ENCODE measurements around the gene ZNF267.
A peak's percentile ranks its signal among the peaks of the same experiment; 100 is the strongest.
"Not testable (repeated sequence)": the region's sequence is repeated elsewhere in the genome, so short reads cannot be mapped to it uniquely, and the experiment has no call there.

ZNF267 gene

GRCh38 chr16:31873556-31874365, at the start of gene ZNF267:
Gene ZNF267 (plus strand): TSS chr16:31873807. CDS start chr16:31873967, 160 bp downstream.
- DNase-seq: peak; percentile 96 to 97

DNA sequence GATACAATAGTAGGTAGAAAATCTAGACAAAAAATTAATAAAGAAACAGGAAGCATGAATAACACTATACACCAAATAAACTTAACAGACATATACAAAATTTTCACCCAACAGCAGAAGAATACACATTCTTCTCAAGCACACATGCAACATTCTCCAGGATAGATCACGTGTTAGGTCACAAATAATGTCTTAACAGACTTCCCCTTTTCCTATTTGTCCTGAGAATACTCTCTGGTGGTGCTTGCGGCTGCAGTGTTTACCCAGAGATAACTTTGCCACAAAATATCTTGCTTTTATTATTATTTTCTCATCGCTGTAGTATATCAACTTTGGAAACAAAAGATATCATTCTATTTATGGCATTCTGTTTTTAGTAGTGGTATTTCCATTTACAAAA, 40.6 kb upstream of the ZNF267 start:
- DNase-seq: no peak

- DNase-seq: not testable (repeated sequence)
Measured at GRCh38 chr16:31836396-31836795, 37.2 kb upstream of the ZNF267 start.

- no peak for DNase-seq
Measured at GRCh38 chr16:31842864-31843263, 30.7 kb upstream of the ZNF267 start.

GRCh38 chr16:31848572-31848971, 25.0 kb upstream of the ZNF267 start:
- DNase-seq: not testable (repeated sequence)

DNA sequence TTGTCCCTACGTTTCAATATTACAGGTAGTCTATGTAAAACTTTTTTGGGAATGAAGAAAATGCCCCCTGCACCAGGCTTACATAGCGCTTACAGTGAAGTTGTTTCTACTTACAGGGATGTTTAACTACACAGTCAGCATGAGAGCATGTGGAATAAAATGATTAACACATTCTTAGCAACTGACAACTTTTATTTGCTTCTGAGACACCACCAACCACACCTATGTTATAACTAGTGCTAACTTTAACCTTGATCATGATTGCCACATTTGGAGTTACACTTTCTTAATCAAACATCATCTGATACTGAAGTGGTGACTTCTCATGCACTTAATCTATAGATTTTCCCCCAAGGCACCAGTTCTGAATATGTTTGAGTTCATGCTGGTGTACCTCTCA, 20.3 kb upstream of the ZNF267 start:
- DNase-seq: no peak

DNA sequence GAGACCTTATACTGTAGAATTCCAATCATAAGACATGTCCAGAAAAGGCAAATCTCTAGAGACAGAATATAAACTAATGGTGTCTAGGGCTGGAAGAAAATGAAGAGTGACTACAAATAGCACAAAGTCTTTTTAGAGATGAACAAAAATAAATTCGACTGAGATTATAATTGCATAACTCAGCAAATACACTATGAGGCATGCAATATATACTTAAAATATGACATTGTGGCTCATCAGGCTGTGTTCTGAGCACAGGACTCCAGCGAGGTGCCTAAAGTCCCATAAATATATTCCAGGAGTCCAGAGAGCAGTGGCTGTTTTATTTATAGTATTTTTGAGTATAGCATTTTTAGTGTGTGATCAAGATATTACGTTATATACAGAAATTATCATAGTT, 13.1 kb upstream of the ZNF267 start:
- no peak for DNase-seq

DNA sequence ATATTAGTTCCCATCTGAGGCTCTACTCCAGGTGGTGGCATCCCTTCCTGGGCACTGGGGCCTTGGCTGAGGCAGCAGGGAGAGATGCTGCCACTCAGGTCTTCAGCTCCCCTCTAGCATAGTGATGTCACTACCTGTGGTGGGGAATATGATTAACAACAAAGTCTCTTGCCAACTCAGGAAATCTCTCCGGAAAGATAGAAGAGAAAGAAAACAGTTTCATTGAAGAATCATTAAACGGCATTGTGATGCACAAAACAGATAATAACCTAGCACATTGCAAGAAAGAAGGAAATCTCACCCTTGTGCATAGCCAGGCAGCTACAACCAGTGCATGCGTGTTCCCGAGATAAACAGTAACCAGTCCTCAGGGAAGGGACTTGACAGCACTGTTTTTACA, 12.2 kb upstream of the ZNF267 start:
- DNase-seq: peak in 1 of 2 donors; percentile 49

DNA sequence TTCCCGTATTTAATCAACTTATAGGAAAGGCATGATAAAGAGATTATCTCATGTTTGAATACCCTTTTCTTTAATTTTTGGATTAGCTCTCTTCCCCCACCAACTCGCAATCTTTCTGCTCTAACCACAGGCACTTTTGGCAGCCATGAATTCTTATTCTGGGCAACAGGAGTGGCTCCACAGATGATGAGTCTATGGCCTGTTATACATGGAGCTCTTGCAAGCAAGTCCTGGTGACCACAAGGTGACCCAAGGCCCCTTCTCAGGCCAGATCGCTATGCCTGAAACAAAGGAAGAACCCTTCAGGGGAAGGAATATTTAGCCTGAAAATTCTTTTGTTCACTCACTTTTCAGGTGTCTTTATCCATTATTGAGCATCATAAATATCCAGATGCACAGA, 10.8 kb upstream of the ZNF267 start:
- DNase-seq: no peak

GRCh38 chr16:31868164-31868563, 5.4 kb upstream of the ZNF267 start:
- no peak for DNase-seq

- DNase-seq: peak; percentile 78 to 87
Measured at GRCh38 chr16:31868691-31869167, 4.9 kb upstream of the ZNF267 start.

GRCh38 chr16:31869511-31870201, 4.0 kb upstream of the ZNF267 start:
- peak; percentile 86 to 90 for DNase-seq

GRCh38 chr16:31870809-31871208, 2.8 kb upstream of the ZNF267 start:
- no peak for DNase-seq

GRCh38 chr16:31871510-31871909, 2.1 kb upstream of the ZNF267 start:
- no peak for DNase-seq

GRCh38 chr16:31872201-31872600, 1.4 kb upstream of the ZNF267 start:
- DNase-seq: no peak

- peak; percentile 73 to 87 for DNase-seq
Measured at GRCh38 chr16:31874366-31875111, 932 bp downstream of the ZNF267 start.

- peak; percentile 27 to 30 for DNase-seq
Measured at GRCh38 chr16:31875112-31875803, 1.7 kb downstream of the ZNF267 start.

DNA sequence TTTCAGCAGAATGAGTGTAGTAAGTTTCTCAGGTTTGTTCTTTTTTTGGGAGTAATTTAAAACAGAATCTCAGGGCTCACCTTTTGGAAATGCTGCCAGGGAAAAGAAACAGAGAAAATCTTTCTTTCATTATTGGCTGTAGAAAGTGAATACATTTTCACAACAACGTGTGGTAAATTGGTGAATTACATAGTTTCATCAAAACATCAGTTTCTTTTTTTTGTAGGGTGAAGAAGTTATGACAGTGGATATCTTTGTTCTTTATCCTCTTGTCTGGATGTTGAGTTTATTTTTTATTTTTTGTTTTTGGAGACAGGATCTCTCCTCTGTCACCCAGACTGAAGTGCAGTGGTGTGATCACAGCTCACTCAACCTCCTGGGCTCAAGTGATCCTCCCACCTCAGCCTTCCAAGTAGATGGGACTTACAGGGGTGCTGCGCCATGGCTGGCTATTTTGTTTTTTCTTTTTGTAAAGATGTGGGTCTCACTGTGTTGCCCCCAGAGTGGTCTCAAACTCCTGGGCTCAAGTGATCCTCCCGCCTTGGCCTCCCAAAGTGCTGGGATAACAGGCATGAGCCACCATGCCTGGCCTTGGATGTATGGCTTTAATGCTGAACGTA, 2.4 kb downstream of the ZNF267 start:
- peak in 1 of 2 donors; percentile 52 for DNase-seq

DNA sequence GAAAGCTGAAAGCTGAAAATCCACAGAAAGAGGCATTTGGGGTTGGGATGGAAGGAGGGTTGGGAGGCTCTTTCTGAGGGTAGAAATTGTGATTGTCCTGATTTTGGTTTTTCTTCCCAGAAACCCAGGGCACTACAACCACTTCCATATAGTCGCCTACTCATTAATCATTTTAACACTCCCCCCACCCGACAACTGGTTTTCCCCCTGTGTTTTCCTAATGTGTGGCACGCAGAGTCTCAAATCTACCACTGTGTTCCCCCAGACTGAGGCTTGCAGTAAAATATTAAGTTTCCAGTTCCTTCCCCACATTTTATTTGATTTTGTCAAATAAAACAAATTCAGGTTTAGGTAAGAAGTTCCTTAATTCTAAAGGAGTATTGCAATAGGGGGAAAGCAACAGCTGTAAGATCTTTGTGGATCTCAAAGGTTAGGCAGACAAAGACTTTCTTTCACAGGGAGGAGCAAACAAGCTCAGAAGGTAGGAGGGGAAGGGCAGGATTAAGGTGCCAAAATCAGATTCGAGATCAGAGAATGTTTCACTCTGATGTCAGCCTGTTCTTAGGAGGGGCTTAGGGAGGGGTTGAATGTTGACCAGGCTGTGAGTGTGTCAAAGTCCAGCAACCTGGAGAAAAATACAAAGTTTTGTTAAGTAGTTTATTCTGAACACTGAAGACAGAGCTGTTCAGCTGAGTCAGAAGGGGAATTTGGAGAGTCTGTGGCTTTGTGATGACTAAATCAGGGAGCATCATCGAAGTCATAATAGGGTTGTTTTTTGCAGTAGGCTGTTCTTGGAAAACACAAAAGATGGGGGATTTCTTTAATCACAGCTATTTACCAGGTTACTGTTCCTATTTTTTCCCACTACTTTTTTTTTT, 3.6 kb downstream of the ZNF267 start:
- peak; percentile 68 to 86 for DNase-seq

GRCh38 chr16:31877876-31878642, 4.5 kb downstream of the ZNF267 start:
- no peak for DNase-seq
